ENCODE results near the gene DNAJC28.
"Not testable (repeated sequence)": the region's sequence is repeated elsewhere in the genome, so short reads cannot be mapped to it uniquely, and the experiment has no call there.

The DNAJC28 gene

DNA sequence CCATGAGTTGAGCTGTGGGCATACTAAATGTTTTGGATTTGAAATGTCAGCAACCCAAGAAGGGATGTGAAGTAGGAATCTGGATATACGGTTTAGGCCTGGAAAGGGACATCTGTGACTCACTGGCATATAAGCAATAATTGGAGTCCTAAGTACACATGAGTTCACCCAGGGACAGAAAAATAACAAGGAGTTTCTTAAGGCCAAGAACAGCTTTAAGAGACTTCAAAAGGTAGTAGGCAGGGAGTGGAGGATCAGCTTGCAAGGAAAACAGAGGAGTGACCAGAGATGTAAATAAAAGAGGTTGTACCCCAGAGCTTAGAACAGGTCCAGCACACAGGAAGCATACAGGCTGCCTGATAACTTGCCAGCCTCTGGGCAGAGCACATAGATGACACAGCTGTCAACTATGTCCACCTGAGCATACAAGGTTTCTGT lies 39.9 kb downstream of the DNAJC28 start:
- H3K4me3 ChIP-seq (ENCODE audit: low read depth, low read length) = no peak overlapping the region
- TF ChIP-seq, protein P1, sequence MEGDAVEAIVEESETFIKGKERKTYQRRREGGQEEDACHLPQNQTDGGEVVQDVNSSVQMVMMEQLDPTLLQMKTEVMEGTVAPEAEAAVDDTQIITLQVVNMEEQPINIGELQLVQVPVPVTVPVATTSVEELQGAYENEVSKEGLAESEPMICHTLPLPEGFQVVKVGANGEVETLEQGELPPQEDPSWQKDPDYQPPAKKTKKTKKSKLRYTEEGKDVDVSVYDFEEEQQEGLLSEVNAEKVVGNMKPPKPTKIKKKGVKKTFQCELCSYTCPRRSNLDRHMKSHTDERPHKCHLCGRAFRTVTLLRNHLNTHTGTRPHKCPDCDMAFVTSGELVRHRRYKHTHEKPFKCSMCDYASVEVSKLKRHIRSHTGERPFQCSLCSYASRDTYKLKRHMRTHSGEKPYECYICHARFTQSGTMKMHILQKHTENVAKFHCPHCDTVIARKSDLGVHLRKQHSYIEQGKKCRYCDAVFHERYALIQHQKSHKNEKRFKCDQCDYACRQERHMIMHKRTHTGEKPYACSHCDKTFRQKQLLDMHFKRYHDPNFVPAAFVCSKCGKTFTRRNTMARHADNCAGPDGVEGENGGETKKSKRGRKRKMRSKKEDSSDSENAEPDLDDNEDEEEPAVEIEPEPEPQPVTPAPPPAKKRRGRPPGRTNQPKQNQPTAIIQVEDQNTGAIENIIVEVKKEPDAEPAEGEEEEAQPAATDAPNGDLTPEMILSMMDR (IDR thresholded peaks at IDR 0.05; ENCODE audit: low read depth, low read length) = no peak

DNA sequence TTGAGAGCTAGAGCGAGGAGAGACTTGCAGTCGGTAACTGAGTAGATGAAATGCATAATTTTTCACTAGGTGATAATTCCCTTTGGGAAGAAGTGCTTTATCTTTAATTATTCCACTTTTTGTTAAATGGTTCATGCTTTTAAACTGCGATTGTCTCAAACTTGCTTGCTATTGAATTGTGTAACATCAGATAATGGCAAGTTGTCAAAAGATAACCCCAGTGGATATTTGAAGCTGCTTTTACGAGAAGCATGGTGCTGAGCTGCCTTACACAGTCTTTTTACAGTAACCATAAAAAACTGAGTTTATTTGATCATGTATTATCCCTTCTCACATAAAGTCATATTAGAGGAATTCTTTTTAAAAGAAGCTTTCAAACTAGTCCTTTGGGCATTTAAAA lies 41.9 kb downstream of the DNAJC28 start:
- TF ChIP-seq, protein P1 (IDR thresholded peaks at IDR 0.05; ENCODE audit: low read depth, low read length) = no peak
- H3K4me3 ChIP-seq (ENCODE audit: low read depth, low read length) = no peak overlapping the region

DNA sequence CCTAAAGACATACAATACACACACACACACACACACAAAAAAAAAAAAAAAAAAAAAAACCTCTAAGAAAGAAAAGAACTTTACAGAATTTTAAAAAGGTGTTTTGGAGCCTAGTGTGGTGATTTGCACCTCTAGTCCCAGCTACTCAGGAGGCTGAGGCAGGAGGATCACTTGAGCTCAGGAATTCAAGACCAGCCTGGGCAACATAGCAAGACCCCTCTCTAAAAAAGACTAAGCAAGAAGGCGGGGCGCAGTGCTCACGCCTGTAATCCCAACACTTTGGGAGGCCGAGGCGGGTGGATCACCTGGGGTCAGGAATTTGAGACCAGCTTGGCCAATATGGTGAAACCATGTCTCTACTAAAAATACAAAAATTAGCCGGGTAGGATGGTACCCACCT lies 44.9 kb downstream of the DNAJC28 start:
- H3K4me3 ChIP-seq (ENCODE audit: low read depth, low read length) = not testable (repeated sequence)

DNA sequence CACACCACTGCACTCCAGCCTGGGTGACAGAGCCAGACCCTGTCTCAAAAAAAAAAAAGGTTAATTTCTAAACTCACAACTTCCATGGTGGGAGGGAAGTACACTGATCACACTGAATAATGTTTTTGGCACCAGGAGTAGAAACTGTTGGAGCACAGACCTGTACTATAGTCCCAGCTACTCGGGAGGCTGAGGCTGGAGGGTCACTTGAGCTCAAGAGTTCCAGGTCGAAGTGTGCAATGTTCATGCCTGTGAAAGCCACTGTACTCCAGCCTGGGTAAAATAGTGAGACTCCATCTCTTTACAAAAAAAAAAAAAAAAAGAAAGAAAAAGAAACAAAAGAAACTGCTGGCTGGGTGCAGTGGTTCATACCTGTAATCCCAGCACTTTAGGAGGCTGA lies 47.0 kb downstream of the DNAJC28 start:
- H3K4me3 ChIP-seq (ENCODE audit: low read depth, low read length) = no peak overlapping the region
- TF ChIP-seq, protein P1 (IDR thresholded peaks at IDR 0.05; ENCODE audit: low read depth, low read length) = no peak

DNA sequence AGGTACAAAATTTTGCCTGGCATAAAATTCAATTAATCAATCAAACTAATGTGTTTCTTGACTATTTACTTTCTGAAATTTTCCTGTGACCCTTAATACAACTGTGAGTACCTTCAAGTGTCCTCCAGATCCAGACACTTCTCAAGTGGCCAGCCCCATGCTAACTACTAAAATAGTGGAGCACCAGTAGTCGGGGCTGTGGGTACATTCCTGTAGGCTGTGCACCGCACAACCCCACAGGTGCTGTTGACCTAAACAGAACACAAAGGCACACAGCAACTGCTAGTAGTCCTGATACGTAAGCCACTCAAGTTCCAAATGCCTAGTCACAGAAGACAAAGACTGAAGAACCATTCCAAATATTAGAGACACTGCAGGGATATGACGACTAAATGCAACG lies 48.3 kb downstream of the DNAJC28 start:
- TF ChIP-seq, protein P1 (IDR thresholded peaks at IDR 0.05; ENCODE audit: low read depth, low read length) = no peak
- no peak overlapping the region for H3K4me3 ChIP-seq (ENCODE audit: low read depth, low read length)

DNA sequence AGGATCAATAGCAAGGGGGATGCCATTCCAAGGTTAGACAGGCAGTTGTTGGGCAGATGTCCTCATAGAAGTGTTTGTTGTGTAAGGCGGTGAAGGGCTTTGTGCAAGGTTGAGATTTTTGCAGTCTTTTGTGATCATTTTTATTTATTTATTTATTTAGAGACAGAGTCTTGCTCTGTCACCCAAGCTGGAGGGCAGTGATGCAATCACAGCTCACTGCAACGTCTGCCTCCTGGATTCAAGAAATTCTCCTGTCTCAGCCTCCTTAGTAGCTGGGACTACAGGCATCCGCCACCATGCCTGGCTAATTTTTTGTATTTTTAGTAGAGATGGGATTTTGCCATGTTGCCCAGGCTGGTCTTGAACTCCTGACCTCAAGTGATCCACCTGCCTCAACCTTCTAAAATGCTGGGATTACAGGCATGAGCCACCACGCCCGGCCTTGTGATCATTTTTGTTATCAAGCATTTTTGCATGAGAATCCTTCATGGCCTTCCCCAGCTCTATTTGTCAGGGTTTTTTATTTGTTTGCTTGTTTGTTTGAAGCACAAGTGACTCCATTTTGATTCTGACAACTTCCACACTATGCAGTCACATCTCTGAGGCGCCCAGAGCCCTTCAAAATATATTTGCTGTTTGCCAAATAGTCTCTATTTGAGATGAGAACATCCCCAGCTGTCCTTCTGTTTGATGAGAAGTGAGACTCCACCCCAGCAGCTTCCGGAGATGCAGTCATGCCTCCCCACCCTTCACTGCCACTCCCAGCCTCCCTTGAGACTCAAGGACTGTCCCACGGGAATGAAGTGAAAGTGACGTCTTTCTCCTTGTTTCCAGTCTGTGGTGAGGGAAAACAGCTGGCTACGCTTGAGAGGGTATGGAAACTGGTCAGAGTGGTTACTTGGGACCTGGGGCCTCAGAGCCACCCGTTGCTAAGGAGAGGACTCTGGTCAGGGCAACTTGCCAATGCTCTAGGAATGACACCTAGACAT lies 49.7 kb downstream of the DNAJC28 start:
- TF ChIP-seq, protein P1 (IDR thresholded peaks at IDR 0.05; ENCODE audit: low read depth, low read length) = no peak
- H3K4me3 ChIP-seq (ENCODE audit: low read depth, low read length) = no peak overlapping the region

Data from WI38 (cell line).